Cardiac muscle cell (in vitro differentiated cells and primary cell): ENCODE results near the gene KCNC1. TPM values are rescaled to one million over a fixed set of nuclear protein-coding genes. Genes with fewer than 3 reads are reported as not detected.

Source experiments
- DNase-seq, 2 donors: peaks; one replicate each; pipeline versions ENCODE4 v3.0.0 to v3.0.0-alpha.2; 2010 to 2017; ENCODE audit warnings: low read depth in 1 of 2, low spot score in 1 of 2
- H3K27ac ChIP-seq: fragments of 200-600 bp; sonication (generic); 2 replicates; pipeline ENCODE4 v1.5.1; 2016
- H3K27me3 ChIP-seq: fragments of 200-600 bp; sonication (generic); 2 replicates; pipeline ENCODE4 v1.6.0; 2016; ENCODE audit warnings: control low read depth
- H3K36me3 ChIP-seq: fragments of 200-600 bp; sonication (generic); 2 replicates; pipeline ENCODE4 v1.5.1; 2016; ENCODE audit warnings: control low read depth
- H3K4me1 ChIP-seq: fragments of 200-600 bp; sonication (generic); 2 replicates; pipeline ENCODE4 v1.8.1; 2017; ENCODE audit warnings: low read depth, mild to moderate bottlenecking, mixed run types
- H3K4me3 ChIP-seq: fragments of 200-600 bp; sonication (generic); 2 replicates; pipeline ENCODE4 v1.5.1; 2016; ENCODE audit warnings: mild to moderate bottlenecking
- H3K9me3 ChIP-seq: fragments of 200-600 bp; sonication (generic); 2 replicates; pipeline ENCODE4 v1.5.1; 2017; ENCODE audit warnings: low read depth, mild to moderate bottlenecking, control low read depth
- CTCF ChIP-seq: IDR thresholded peaks from 2 replicates; pipeline ENCODE4 v1.5.1; 2012; ENCODE audit warnings: low read depth, mild to moderate bottlenecking, low read length
- polyA plus RNA-seq: library from polyadenylated mRNA; unstranded; fragments of >200 nt; fragmentation: Nextera tagmentation; extraction: Ambion mirVana; gene quantifications from 2 replicates; pipeline ENCODE4 v1.2.1, GENCODE V29; 2016
- total RNA-seq: library from RNA; depleted of rRNA; stranded (reverse); fragments of >200 nt; gene quantifications from 2 replicates; pipeline ENCODE4 v1.2.3, GENCODE V29; 2016

The KCNC1 gene
- total and polyA plus RNA-seq, 2 experiments from 2014 or later, result 0.46 TPM; not detected in 1

- no peaks in the 10 kb centered on the region for H3K4me1 ChIP-seq
- H3K27ac ChIP-seq, result no peak overlapping the region
- peaks cover 100% of the 10 kb centered on the region for H3K27me3 ChIP-seq
- no peak overlapping the region for H3K4me3 ChIP-seq
- DNase-seq, result no peak
- no peaks in the 10 kb centered on the region for H3K36me3 ChIP-seq
- TF ChIP-seq CTCF, result no peak
- no peaks in the 10 kb centered on the region for H3K9me3 ChIP-seq
Observed at GRCh38 chr11:17721242-17721999, 13.2 kb upstream of the KCNC1 start.

- TF ChIP-seq CTCF, result peak; percentile 61
- Histone ChIP-seq H3K27ac (no peak overlapping the region), H3K36me3 (no peaks in the 10 kb centered on the region), H3K4me3 (no peak overlapping the region), H3K4me1 (no peaks in the 10 kb centered on the region), H3K9me3 (no peaks in the 10 kb centered on the region), H3K27me3 (peaks cover 100% of the 10 kb centered on the region)
- peak in 1 of 2 donors; percentile 30 for DNase-seq
Observed at GRCh38 chr11:17722000-17722643, 12.5 kb upstream of the KCNC1 start.

GRCh38 chr11:17724020-17724908, 10.3 kb upstream of the KCNC1 start:
- Histone ChIP-seq H3K27ac (no peak overlapping the region), H3K4me1 (no peaks in the 10 kb centered on the region), H3K36me3 (no peaks in the 10 kb centered on the region), H3K27me3 (peaks cover 98% of the 10 kb centered on the region), H3K4me3 (no peak overlapping the region), H3K9me3 (no peaks in the 10 kb centered on the region)
- no peak for DNase-seq
- no peak for TF ChIP-seq CTCF

- DNase-seq, result no peak
- H3K27me3 ChIP-seq, result peaks cover 98% of the 10 kb centered on the region
- no peaks in the 10 kb centered on the region for H3K4me1 ChIP-seq
- H3K4me3 ChIP-seq, result no peak overlapping the region
- no peak for TF ChIP-seq CTCF
- no peaks in the 10 kb centered on the region for H3K36me3 ChIP-seq
- H3K9me3 ChIP-seq, result no peaks in the 10 kb centered on the region
- no peak overlapping the region for H3K27ac ChIP-seq
Observed at GRCh38 chr11:17725174-17725573, 9.4 kb upstream of the KCNC1 start.

GRCh38 chr11:17730137-17730536, 4.4 kb upstream of the KCNC1 start:
- Histone ChIP-seq H3K27me3 (peaks cover 66% of the 10 kb centered on the region), H3K36me3 (no peaks in the 10 kb centered on the region), H3K27ac (no peak overlapping the region), H3K4me1 (no peaks in the 10 kb centered on the region), H3K4me3 (no peak overlapping the region), H3K9me3 (no peaks in the 10 kb centered on the region)
- TF ChIP-seq CTCF, result no peak
- no peak for DNase-seq
